NCI-H446 (cell line): ENCODE results near the gene ITGA2.
A peak's percentile ranks its signal among the peaks of the same experiment; 100 is the strongest.
"Not testable (repeated sequence)": the region's sequence is repeated elsewhere in the genome, so short reads cannot be mapped to it uniquely, and the experiment has no call there.

Experiments
- DNase-seq, 2 experiments: peaks; one replicate each; lab custom pipeline; 2025; lab: John Stamatoyannopoulos, UW

The ITGA2 gene

GRCh38 chr5:52989025-52989780 lies at the start of gene ITGA2:
TSS of gene ITGA2 (plus strand) at chr5:52989352. CDS start at chr5:52989469, 117 bp downstream.
- DNase-seq = no peak

DNA sequence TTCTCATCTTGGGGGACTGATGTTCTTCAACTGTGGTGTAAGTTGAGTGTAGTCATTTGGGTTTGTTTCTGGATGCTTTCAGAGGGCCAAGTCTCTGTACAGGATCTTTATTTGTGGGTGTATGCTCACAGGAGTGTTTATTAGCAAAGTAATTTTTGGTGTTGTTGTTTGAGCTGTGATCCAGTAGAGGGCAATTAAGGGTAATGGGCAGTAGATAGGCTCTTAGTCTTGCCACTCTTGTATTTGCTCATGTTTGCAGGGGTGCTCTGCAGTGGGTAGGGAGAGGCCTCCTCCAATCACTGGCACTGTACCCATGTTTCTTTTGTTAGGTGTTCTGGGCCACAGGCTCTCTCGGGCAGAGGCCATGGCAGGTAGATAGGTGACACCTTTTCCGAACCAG lies 45.9 kb upstream of the ITGA2 start:
- no peak for DNase-seq

DNA sequence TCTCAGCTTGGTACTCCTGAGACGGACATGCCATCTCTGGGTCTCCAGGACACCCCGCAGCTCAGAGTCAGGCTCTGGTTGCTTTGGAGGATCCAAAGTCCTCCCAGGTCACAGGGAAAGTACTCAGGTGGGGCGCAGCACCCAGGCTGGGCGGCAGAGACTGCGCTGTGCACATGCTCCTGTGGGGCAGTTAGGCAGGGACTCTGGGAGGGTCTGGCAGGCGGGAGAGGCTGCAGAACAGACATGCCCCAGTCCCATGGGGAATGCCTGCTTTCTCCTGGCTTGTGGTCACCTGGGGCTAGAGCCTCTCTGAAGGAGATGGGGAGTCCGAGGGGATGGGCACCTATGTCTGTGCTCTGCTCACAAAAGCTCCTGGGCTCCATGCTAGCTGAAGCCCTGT lies 45.3 kb upstream of the ITGA2 start:
- DNase-seq = no peak

DNA sequence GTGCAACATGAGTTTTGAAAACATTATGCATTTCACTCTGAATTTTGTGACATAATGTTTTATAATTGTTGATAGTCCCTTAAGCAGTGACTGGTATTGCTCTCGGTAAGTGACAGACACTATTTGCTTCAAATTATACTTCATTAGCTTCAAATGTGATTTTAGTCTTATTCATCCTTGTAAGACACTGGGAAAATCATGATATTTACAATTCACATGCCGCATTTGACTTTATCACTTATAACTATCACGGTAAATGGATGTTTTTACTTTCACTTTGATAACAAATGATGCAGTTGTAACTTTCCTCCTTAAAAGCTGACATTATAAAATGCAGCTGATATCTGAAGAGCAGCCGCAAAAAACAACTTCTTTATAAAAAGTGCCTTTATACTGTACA lies 44.1 kb upstream of the ITGA2 start:
- no peak for DNase-seq

- no peak for DNase-seq
Observed at GRCh38 chr5:52947208-52947607, 41.9 kb upstream of the ITGA2 start.

DNA sequence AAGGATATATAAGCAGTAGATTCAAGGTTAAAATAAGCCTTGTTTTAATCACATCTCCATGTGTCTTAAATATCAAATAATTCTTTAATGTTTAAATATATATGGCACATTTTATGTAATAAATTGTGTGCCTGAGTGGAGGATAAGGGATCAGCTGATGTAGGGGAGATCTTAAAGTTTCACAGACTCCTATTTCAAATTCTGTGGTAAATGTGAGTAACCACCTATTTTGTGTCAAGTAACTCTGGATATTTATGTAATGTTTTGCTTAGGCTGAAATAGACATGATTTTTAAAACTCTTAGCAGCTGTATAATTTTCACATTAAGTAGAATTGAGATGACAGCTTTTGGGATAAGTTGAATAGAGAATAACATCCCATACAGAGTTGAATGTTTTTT lies 41.3 kb upstream of the ITGA2 start:
- DNase-seq = no peak

- DNase-seq = peak in 1 of 2 experiments; percentile 68
Observed at GRCh38 chr5:52948418-52949076, 40.6 kb upstream of the ITGA2 start.

DNA sequence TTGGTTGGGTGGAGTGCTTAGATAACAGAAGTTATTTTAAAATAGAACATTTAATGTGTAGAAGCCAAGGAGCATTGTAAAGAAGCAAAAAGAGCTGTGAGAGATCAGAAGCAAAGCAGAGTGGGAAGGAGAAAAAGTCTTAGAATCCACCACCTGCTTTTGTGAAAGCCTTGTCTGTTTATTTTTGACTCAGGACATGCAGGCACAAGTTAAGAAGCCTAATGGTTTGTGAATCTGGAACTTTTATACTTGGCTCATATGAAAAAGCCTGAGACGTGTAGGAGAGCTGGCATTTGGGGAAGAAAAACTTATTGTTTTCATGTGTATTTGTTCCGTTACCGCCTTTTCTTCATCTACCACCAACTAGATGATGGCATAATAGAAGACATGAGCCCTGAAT lies 38.5 kb upstream of the ITGA2 start:
- no peak for DNase-seq

DNA sequence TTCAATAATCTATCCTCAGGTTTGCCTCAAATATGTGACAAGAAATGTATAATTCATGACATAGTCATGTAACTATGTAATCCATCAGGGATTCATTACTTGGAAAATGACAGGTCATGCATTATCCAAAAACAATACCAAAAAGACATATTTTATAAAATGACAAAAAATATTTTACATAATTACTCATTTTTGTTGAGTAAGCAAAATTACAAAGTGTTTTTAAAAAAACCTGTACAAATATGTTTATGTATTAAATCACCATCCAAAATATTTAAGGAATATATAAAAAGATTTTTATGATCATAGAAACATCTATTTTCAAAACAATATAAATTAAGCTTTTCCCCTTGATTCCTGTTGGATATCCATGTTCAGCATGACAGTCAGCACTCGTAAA lies 36.7 kb upstream of the ITGA2 start:
- no peak for DNase-seq

GRCh38 chr5:52956014-52956413 lies 33.1 kb upstream of the ITGA2 start:
- no peak for DNase-seq

GRCh38 chr5:52956915-52957747 lies 32.0 kb upstream of the ITGA2 start:
- DNase-seq = no peak

- peak; percentile 50 to 77 for DNase-seq
Observed at GRCh38 chr5:52961274-52961681, 27.9 kb upstream of the ITGA2 start.

GRCh38 chr5:52963636-52964035 lies 25.5 kb upstream of the ITGA2 start:
- DNase-seq = no peak

GRCh38 chr5:52964138-52964537 lies 25.0 kb upstream of the ITGA2 start:
- DNase-seq = no peak

GRCh38 chr5:52976157-52976556 lies 13.0 kb upstream of the ITGA2 start:
- DNase-seq = not testable (repeated sequence)

GRCh38 chr5:52977264-52977897 lies 11.8 kb upstream of the ITGA2 start:
- no peak for DNase-seq

DNA sequence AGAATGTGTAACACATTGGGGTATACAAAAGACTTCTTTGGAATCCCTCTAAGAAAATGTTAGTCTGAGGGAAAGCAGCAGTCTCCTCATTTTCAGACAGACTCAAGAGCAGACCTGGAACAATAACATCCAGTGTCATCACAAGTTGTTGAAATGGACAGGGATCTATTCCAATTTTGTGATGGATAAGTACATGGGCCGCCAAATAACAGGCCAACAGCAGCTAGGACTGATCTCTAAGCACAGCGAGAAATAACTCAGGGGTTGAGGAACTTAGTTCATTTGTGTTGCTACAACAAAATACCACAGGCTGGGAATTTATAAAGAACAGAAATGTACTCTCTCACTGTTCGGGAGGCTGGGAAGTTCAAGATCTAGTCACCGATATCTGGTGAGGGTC lies 7.6 kb upstream of the ITGA2 start:
- peak; percentile 10 to 22 for DNase-seq

GRCh38 chr5:52983731-52984636 lies 5.2 kb upstream of the ITGA2 start:
- no peak for DNase-seq

- DNase-seq = no peak
Observed at GRCh38 chr5:52985306-52985705, 3.8 kb upstream of the ITGA2 start.

GRCh38 chr5:52987711-52988331 lies 1.3 kb upstream of the ITGA2 start:
- no peak for DNase-seq
